GM18508 (cell line): ENCODE results near the gene HS6ST3.
"Not testable (repeated sequence)": the region's sequence is repeated elsewhere in the genome, so short reads cannot be mapped to it uniquely, and the experiment has no call there.

Source experiments
- ATAC-seq: cut with Tn5 transposase; IDR thresholded peaks from one replicate; pipeline ENCODE4 v1.9.1; 2021; ENCODE audit warnings: moderate number of reproducible peaks; ENCODE audit not compliant: insufficient read depth, unreplicated experiment

Gene HS6ST3

GRCh38 chr13:96524398-96525020, 434.6 kb downstream of the HS6ST3 start:
- ATAC-seq: not testable (repeated sequence)

GRCh38 chr13:96525715-96526114, 435.8 kb downstream of the HS6ST3 start:
- ATAC-seq: no peak

DNA sequence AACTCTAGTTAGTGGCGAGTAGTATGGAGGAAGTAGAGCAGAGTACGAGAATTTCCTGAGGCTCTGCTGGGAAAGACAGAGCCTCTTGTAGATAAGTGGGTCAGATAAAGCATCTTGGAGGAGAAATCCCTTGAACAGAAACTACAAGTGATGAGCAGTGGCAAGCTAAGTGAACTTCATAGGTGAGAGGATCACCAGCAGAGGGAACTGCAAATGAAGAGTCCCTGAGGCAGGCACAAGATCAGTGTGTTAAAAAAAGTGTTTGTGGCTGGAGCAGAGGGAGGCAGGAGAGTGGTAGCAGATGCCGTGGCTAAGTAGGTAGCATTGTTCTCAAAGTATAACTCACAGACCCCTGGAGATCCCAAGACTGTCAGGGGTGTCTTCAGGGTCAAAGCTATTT, 437.6 kb downstream of the HS6ST3 start:
- no peak for ATAC-seq

- ATAC-seq: no peak
Measured at GRCh38 chr13:96532804-96533203, 442.9 kb downstream of the HS6ST3 start.

- no peak for ATAC-seq
Measured at GRCh38 chr13:96533408-96533807, 443.5 kb downstream of the HS6ST3 start.

DNA sequence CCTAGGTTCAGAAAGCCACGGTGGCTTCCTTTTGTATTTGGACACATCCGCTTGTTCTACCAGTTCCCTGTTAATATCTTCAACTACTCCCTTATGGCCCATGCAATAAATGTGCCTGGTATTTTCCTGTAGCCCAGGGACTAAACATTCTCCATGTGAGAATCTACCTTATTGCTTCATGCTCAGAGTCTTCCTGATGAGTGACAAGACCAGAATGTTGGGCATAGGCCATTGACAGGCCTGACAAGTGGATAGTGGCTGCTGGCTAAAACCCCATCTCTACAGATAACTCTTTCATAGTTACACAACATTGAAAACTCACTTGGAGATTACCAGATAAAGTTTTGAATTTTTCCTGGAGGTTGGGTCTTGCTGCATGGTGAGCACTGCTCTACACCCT, 449.9 kb downstream of the HS6ST3 start:
- no peak for ATAC-seq

GRCh38 chr13:96540670-96541069, 450.8 kb downstream of the HS6ST3 start:
- no peak for ATAC-seq

DNA sequence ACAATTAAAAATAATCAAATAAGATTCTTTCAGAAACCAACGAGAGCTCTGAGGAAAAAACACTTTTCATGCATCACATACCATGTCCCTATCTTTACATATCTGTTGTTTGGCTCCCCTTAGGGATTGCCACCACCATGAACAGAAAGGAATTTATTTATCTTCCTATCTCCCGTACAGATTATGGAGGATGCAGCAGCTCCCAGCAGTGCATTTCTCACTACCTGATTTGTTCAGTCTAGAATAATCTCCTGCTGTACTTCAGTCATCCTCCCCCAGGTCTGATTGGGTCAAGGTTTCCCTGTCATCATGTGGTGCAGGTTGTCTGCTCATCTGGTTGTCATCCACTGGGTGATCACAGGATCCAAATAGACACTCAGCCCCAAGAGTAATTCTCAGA, 453.1 kb downstream of the HS6ST3 start:
- no peak for ATAC-seq

DNA sequence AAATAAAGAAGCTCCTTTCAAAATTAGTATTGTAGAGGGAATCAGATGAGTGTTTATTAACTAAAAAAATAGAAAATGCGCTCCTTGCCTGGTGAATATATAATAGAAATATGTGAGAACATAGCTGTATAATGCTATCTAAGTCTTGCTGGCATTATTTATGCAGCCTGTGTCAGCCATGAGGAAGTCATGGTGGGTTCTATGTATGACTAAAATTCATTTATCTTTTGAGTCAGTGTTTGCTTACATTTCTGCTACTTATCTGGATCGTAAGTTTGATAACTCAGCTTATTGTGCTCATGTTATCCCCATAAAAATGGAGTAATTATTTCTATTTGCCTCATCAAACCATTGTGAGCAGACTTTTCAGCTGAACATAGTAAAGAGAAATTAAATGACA, 455.1 kb downstream of the HS6ST3 start:
- no peak for ATAC-seq

GRCh38 chr13:96546463-96546862, 456.6 kb downstream of the HS6ST3 start:
- ATAC-seq: no peak

DNA sequence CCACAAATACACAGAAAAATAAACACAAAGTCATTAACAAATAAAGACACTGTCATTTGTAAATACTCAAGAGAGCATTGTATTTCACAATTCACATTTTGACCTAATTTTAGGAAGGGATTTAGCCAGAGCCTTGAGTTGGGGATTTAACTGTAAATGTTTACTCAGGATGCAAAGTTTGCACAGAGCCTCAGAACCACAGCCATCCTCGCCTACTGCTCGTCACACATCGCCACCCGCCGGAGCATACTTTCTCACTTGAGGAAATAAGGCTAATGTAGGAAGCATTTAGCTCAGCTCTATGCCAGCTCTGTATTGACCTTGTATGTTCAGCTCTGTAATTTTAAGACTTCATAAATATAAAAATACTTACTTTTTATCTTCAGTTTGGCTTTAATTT, 461.6 kb downstream of the HS6ST3 start:
- no peak for ATAC-seq

DNA sequence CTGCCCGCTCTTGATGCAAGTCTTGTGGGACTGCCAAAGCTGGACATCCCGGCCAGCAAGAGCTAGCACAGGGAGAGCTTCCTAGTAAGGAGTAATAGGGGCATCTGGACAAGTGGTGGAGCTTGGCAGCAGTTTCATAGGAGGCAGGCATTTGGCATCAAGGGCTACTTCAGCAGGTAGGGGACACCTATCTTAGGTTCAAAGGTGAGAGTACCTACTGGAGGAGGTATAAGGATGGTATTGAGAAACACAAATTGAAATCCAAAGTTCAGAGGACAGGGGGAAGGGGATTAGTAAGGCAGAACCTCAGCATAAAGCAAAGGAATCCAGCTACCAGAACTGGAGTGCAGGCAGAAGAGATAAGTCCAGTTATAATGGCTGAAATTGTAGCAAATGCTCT, 462.7 kb downstream of the HS6ST3 start:
- ATAC-seq: no peak

DNA sequence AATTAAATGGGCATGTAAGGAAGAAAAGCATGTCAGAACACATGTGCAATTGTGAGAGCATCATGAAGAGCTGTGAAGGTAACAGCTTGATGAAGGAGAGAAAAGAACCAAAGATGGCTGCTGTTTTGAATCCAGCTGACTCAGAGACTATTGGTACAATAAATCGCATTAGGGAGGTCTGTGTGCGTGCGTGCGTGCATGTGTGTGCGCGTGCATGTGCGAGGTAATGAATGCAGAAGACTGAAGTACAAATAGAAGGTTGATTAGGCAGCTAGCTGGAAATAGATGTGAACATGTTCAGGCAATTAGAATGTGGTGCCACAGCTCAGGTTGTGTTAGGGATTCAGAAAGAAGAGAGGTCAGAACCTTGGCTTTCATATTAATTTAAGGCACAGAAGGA, 463.9 kb downstream of the HS6ST3 start:
- no peak for ATAC-seq

DNA sequence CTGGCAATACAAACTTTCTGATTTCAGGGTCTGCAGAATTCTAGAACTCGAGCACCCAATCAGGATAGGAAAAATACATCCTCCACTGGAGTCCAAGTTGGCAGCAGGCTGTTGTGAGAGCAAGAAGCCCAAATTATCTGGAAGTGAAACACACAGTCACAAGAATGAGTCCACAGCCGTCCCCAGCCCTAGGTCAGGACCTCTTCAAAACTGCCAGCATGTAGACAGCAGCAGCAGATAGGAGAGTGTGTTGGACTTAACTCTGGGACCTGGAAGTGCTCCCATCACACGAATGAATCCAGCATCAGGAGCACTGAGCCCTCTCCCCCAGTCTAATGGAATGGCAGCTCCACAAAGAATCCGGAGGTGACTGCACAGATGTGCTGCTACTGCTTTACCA, 483.7 kb downstream of the HS6ST3 start:
- ATAC-seq: no peak

DNA sequence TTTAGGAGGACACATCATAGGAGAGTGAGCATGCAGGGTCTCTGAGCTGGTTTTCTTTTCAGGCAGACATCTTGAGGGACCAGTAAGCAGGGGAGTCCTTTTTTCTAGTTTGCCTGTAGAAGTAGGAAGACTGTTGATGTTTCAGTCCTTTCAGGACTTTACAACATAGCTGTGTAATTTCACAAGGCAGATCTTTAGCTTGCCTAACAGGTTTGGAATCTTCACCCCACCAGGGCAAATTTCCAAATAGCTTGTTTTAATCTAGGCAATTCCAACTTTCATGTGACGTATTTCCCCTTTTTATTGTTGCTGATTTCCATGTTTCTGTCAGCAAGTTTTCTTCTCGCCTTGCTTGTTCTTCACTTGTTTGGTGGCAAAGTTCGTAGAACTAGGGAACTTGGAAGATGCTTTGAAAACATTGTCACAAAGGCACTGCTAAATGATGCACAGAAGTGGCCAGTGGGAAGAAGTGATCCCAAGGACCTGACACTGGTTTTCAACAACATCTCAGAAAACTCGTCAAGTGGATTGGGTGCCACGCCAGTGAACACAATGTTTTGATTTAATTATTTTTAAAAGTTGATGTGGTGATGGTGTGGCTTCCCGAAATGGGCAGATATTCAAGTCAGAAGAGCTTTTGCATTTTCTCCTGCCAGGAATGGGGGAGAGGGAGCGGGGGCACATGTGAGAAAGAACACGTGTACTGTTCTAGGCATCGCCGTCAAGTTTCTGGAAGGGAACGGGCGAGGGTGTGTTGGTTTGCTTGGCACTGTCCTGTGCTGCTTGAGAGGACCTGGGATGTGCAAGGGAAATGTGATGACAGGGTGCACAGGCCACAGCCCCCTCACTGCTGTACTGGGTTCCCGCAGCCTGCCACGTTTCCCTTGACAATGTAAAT, 485.8 kb downstream of the HS6ST3 start:
- ATAC-seq: no peak

- no peak for ATAC-seq
Measured at GRCh38 chr13:96581741-96582140, 491.8 kb downstream of the HS6ST3 start.

DNA sequence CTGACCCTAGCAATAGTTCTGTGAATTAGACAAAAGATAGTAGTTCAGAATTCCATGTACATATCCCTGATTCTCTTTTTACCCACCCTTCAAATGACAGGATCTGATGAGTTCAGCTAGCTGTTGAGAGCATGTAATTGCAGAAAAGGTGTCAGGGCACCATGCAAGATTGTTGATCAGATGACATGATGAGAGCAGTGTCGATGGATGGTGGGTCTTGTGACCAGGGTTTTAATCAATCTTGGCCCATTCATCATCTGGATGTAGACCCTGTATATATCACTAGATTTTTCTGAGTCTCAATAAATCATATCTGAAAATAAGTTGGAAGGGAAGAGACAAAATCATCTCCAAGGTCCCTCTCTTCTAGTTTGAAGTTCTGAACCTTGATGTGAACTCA, 525.3 kb downstream of the HS6ST3 start:
- ATAC-seq: no peak

DNA sequence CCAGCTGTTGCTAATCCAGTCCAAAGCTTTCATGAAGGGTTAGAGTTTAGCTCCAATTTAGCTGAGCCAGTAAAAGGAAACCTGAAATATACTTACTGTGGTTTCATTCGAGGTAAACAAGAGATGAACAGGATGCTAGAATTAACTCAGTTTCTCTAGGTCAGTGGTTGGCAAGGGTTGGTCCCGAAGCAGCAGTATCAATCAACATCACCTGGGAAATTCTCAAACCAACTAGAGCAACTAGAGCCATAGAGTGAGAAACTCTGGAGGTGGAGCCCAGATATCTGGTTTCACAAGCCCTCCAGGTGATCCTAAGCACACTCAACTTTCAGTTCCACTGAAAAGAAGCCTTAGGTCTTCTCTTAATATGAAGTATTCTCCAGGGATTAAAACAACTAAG, 527.6 kb downstream of the HS6ST3 start:
- ATAC-seq: no peak

- no peak for ATAC-seq
Measured at GRCh38 chr13:96621634-96622183, 531.8 kb downstream of the HS6ST3 start.

GRCh38 chr13:96629331-96629730, 539.4 kb downstream of the HS6ST3 start:
- no peak for ATAC-seq

DNA sequence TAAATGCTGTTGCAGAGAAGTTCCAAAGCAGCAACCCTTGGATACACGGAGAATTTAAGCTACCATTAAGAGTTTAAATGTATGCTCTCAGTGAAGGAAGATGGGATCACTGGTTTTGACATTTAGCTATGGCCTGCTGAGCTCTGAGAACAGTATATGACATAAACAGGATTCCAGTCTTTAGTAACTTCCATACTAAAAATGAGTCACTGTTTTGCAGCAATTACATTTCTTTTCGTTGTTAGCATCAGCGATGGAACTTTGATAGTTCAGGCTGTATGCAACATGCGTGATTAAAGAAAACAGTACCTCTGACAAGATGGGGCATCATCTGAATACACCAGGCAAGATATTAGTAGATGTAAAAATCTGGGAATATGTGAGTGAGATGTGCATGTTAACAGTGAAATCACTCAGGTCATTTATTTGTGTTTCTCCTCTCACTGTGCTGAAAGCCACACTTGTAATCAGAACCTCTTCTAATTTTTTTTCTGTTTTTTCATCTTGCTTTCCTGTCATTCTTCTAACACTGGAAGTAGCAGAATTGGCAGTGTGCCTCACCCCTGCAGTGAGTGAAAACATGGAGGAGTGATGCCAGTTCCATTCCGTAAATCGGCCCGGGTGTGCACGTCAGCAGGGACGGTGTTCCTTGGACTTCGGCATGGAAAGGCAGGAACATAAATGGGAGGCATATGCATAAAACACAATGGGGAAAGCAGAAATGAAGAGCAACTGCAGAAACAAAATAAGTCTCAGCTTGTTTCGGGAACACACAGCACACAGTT, 542.8 kb downstream of the HS6ST3 start:
- no peak for ATAC-seq
